H1 (cell line): ENCODE data around the gene AUH. TPM values are rescaled to one million over a fixed set of nuclear protein-coding genes. Genes with fewer than 3 reads are reported as not detected.

Experiments
- CTCF ChIA-PET: fragments of 300-600 bp; sonication (Branson Sonifier 250); formaldehyde crosslinking; loops from one replicate; lab custom pipeline; 2021; ENCODE audit not compliant: partially characterized antibody; lab: Charles Lee
- POLR2A ChIA-PET: fragments of 300-600 bp; sonication (Branson Sonifier 250); formaldehyde crosslinking; loops from one replicate; lab custom pipeline; 2021; ENCODE audit warnings: inconsistent platforms; ENCODE audit not compliant: partially characterized antibody; lab: Charles Lee
- DNase-seq, 2 experiments: peaks; one replicate each; pipeline versions ENCODE4 v3.0.0 to v3.0.0-alpha.2; 2010 to 2022; ENCODE audit warnings: low spot score in 2 of 2, low read depth in 1 of 2, mixed read lengths in 1 of 2
- FAIRE-seq: peaks from 2 replicates; lab custom pipeline; 2011; peaks lifted over from hg19 to GRCh38; lab: Jason Lieb, UNC
- H2AFZ ChIP-seq: 2 replicates; pipeline ENCODE4 v1.8.1; 2012; ENCODE audit warnings: low read length, inconsistent platforms
- H2AK5ac ChIP-seq: 2 replicates; pipeline ENCODE4 v1.6.1; 2013; ENCODE audit warnings: low read depth, low read length
- H2BK120ac ChIP-seq: replicated peaks from 2 replicates; pipeline ENCODE3; 2013; ENCODE audit warnings: low read depth, low read length, inconsistent platforms
- H2BK12ac ChIP-seq: 2 replicates; pipeline ENCODE4 v1.6.1; 2013; ENCODE audit warnings: low read depth, low read length
- H2BK15ac ChIP-seq: 2 replicates; pipeline ENCODE4 v1.6.1; 2013; ENCODE audit warnings: low read length
- H2BK20ac ChIP-seq: 2 replicates; pipeline ENCODE4 v1.6.1; 2013; ENCODE audit warnings: low read length
- H2BK5ac ChIP-seq: 2 replicates; pipeline ENCODE4 v1.6.1; 2013; ENCODE audit warnings: low read depth, low read length
- H3K14ac ChIP-seq: 2 replicates; pipeline ENCODE4 v1.6.1; 2013; ENCODE audit warnings: inconsistent platforms; ENCODE audit not compliant: insufficient read length
- H3K18ac ChIP-seq: 2 replicates; pipeline ENCODE4 v1.6.1; 2013; ENCODE audit warnings: low read length; ENCODE audit errors: extremely low read depth
- H3K23ac ChIP-seq: 2 replicates; pipeline ENCODE4 v1.6.1; 2013; ENCODE audit warnings: inconsistent platforms; ENCODE audit not compliant: insufficient read length
- H3K23me2 ChIP-seq: 2 replicates; pipeline ENCODE4 v1.6.1; 2013; ENCODE audit warnings: low read depth, low read length
- H3K27ac ChIP-seq: 2 replicates; pipeline ENCODE4 v1.6.1; 2011; ENCODE audit warnings: low read depth, low read length, inconsistent platforms
- H3K27me3 ChIP-seq, 4 experiments: replicated peaks in 1 of 4; 1 replicate in 1 of 4; 2 replicates in 3 of 4; pipeline versions ENCODE4 v1.6.1 to v1.8.1; 2011 to 2013; ENCODE audit warnings: low read length in 3 of 4, mild to moderate bottlenecking in 3 of 4, inconsistent platforms in 2 of 4, mixed read lengths in 2 of 4, moderate library complexity in 1 of 4; ENCODE audit not compliant: control insufficient read depth in 3 of 4, insufficient read depth in 3 of 4; ENCODE audit errors: extremely low read depth in 1 of 4
- H3K36me3 ChIP-seq, 4 experiments: 2 replicates each; pipeline versions ENCODE4 v1.6.1 to v1.8.1; 2011 to 2013; ENCODE audit warnings: mild to moderate bottlenecking in 4 of 4, low read length in 3 of 4, moderate library complexity in 2 of 4, control low read depth in 1 of 4, inconsistent platforms in 1 of 4; ENCODE audit not compliant: insufficient read depth in 4 of 4, control insufficient read depth in 2 of 4
- H3K4ac ChIP-seq: replicated peaks from 2 replicates; pipeline ENCODE3; 2013; ENCODE audit warnings: low read length, low read depth, mixed read lengths, inconsistent platforms; ENCODE audit not compliant: insufficient read length
- H3K4me1 ChIP-seq, 4 experiments: replicated peaks in 1 of 4; 1 replicate in 1 of 4; 2 replicates in 3 of 4; pipeline versions ENCODE4 v1.6.1 to v1.8.1; 2011 to 2013; ENCODE audit warnings: low read length in 3 of 4, inconsistent platforms in 2 of 4, mixed read lengths in 1 of 4; ENCODE audit not compliant: insufficient read depth in 4 of 4, control insufficient read depth in 3 of 4
- H3K4me2 ChIP-seq, 2 experiments: 2 replicates each; pipeline versions ENCODE4 v1.6.1 to v1.8.1; 2011 to 2013; ENCODE audit warnings: low read depth in 2 of 2, low read length in 2 of 2, control low read depth in 1 of 2, inconsistent platforms in 1 of 2, mild to moderate bottlenecking in 1 of 2; ENCODE audit not compliant: insufficient read depth in 1 of 2
- H3K4me3 ChIP-seq, 4 experiments: fragments of 200-600, 300-600 bp in 1 of 4; sonication (generic), shearing (Covaris generic), sonication (Bioruptor Twin) in 1 of 4; 2 replicates each; pipeline versions ENCODE4 v1.5.1 to v1.8.1; 2011 to 2016; ENCODE audit warnings: low read length in 4 of 4, low read depth in 3 of 4, control low read depth in 2 of 4, inconsistent platforms in 2 of 4, mild to moderate bottlenecking in 2 of 4, mixed read lengths in 1 of 4, moderate library complexity in 1 of 4; ENCODE audit not compliant: insufficient read depth in 2 of 4; ENCODE audit errors: extremely low read depth in 1 of 4
- H3K56ac ChIP-seq: replicated peaks from 2 replicates; pipeline ENCODE3; 2013; ENCODE audit warnings: low read depth, mild to moderate bottlenecking, mixed read lengths, low read length, inconsistent platforms; ENCODE audit not compliant: insufficient read length
- H3K79me1 ChIP-seq: 2 replicates; pipeline ENCODE4 v1.6.1; 2013; ENCODE audit warnings: low read depth, low read length, control low read depth
- H3K79me2 ChIP-seq, 2 experiments: 2 replicates each; pipeline versions ENCODE4 v1.6.1 to v1.8.1; 2012 to 2013; ENCODE audit warnings: low read length in 2 of 2, mild to moderate bottlenecking in 2 of 2, inconsistent platforms in 1 of 2; ENCODE audit not compliant: insufficient read depth in 2 of 2, control insufficient read depth in 1 of 2
- H3K9ac ChIP-seq, 4 experiments: replicated peaks in 1 of 4; 1 replicate in 1 of 4; 2 replicates in 3 of 4; pipeline versions ENCODE4 v1.6.1 to v1.8.1; 2011 to 2013; ENCODE audit warnings: low read depth in 3 of 4, low read length in 3 of 4, control low read depth in 2 of 4, mild to moderate bottlenecking in 2 of 4, moderate library complexity in 2 of 4, inconsistent platforms in 1 of 4; ENCODE audit errors: extremely low read depth in 1 of 4
- H3K9me3 ChIP-seq, 2 experiments: 2 replicates each; pipeline versions ENCODE4 v1.6.1 to v1.8.1; 2012 to 2013; ENCODE audit warnings: mild to moderate bottlenecking in 2 of 2, moderate library complexity in 2 of 2, control low read depth in 1 of 2, inconsistent platforms in 1 of 2, low read depth in 1 of 2, low read length in 1 of 2, mixed read lengths in 1 of 2; ENCODE audit not compliant: insufficient read depth in 2 of 2
- H4K20me1 ChIP-seq, 2 experiments: replicated peaks in 1 of 2; 2 replicates each; pipeline versions ENCODE3 to v1.8.1; 2011 to 2013; ENCODE audit warnings: inconsistent platforms in 2 of 2, low read length in 2 of 2, mild to moderate bottlenecking in 1 of 2; ENCODE audit not compliant: insufficient read depth in 2 of 2, control insufficient read depth in 1 of 2
- H4K5ac ChIP-seq: 2 replicates; pipeline ENCODE4 v1.6.1; 2013; ENCODE audit warnings: low read length, low read depth, mixed read lengths, inconsistent platforms; ENCODE audit not compliant: insufficient read length
- H4K8ac ChIP-seq: 2 replicates; pipeline ENCODE4 v1.8.0; 2013; ENCODE audit warnings: mild to moderate bottlenecking, moderate library complexity, low read length, inconsistent platforms; ENCODE audit not compliant: insufficient read depth; ENCODE audit errors: extremely low read depth
- H4K91ac ChIP-seq: replicated peaks from 2 replicates; pipeline ENCODE3; 2013; ENCODE audit warnings: low read length, mixed read lengths, inconsistent platforms; ENCODE audit not compliant: insufficient read length
- HDAC6 ChIP-seq: IDR thresholded peaks from one replicate; pipeline ENCODE4 v1.7.1; 2012; ENCODE audit warnings: low read depth, mild to moderate bottlenecking, inconsistent platforms, low read length, moderate library complexity
- KDM4A ChIP-seq: IDR thresholded peaks from one replicate; pipeline ENCODE4 v1.7.1; 2012; ENCODE audit warnings: low read depth, mild to moderate bottlenecking, moderate library complexity, low read length, inconsistent platforms; ENCODE audit not compliant: severe bottlenecking
- RBBP5 ChIP-seq: IDR thresholded peaks from 2 replicates; pipeline ENCODE4 v1.7.1; 2012; ENCODE audit warnings: low read depth, mild to moderate bottlenecking, inconsistent platforms, low read length, moderate library complexity, borderline replicate concordance
- SIX5 ChIP-seq: IDR thresholded peaks from 2 replicates; pipeline ENCODE4 v1.6.1; 2011; ENCODE audit warnings: mild to moderate bottlenecking, low read depth, low read length
- YY1 ChIP-seq: IDR thresholded peaks from 2 replicates; pipeline ENCODE4 v1.6.1; 2011; ENCODE audit warnings: low read depth, mild to moderate bottlenecking, low read length
- ZNF274 ChIP-seq: IDR thresholded peaks from 2 replicates; pipeline ENCODE4 v1.7.0; 2012; ENCODE audit warnings: low read length, borderline replicate concordance; ENCODE audit errors: extremely low read depth
- WGBS, 2 experiments: shearing (Covaris generic) in 1 of 2; methylation state at CpG; one replicate each; pipeline versions ENCODE4 v1.1.6 to v1.1.7; 2013 to 2015; ENCODE audit warnings: low lambda C conversion rate in 2 of 2, mixed read lengths in 2 of 2, inconsistent platforms in 1 of 2, low coverage in 1 of 2, missing lambda C conversion rate in 1 of 2; ENCODE audit not compliant: insufficient replicate concordance in 2 of 2, insufficient coverage in 1 of 2, insufficient read length in 1 of 2; ENCODE audit errors: extremely low coverage in 1 of 2, missing lambda C conversion rate in 1 of 2; 5-methylcytosine and 5-hydroxymethylcytosine counted together
- polyA plus RNA-seq, 7 experiments: library from polyadenylated mRNA; depleted of rRNA in 3 of 7; stranded (reverse) in 5 of 7; unstranded in 2 of 7; fragments of >200 nt in 5 of 7; fragments of 200-250 nt in 2 of 7; gene quantifications; 1 replicate in 5 of 7; 2 replicates in 1 of 7; 4 replicates in 1 of 7; pipeline versions ENCODE4 v1.2.1 to v1.2.3, GENCODE V29; 2011 to 2013; ENCODE audit warnings: missing spikeins in 2 of 7, mixed read lengths in 2 of 7
- total RNA-seq: library from RNA; stranded (reverse); fragmentation: NEBNext Ultra II Directional; extraction: Animal tissue kit (Norgen Biotek cat#: 25700); gene quantifications from 2 replicates; pipeline ENCODE4 v1.2.1, GENCODE V29; 2021

AUH gene
- total and polyA plus RNA-seq, 2 of the 8 experiments (the other 6 are each of a cell fraction or from before 2014, with no cell fraction given), result 5.8 to 21.9 TPM

GRCh38 chr9:91248707-91249106 is 113.0 kb downstream of the AUH start:
- FAIRE-seq, result no peak
- H3K4me1 ChIP-seq, result peaks cover 0 to 9% (median under 1%) of the 10 kb centered on the region in 4 experiments; a peak in 2 of 7 replicates
- no peaks in the 10 kb centered on the region for H3K27me3 ChIP-seq
- no peak overlapping the region for H3K18ac ChIP-seq
- DNase-seq, result no peak
- POLR2A ChIA-PET, result interaction anchor here (0.6 kb wide), 1 partner anchor 39 kb away, joined by 4 read pairs; no protein-coding TSS in a partner anchor
- no peak overlapping the region for H2BK120ac ChIP-seq
- no peak overlapping the region for H2AK5ac ChIP-seq
- H3K14ac ChIP-seq, result no peak overlapping the region
- no peak overlapping the region for H2BK15ac ChIP-seq
- no peaks in the 10 kb centered on the region for H3K23me2 ChIP-seq
- H3K79me2 ChIP-seq, result no peaks in the 10 kb centered on the region; a peak in 1 of 4 replicates
- no peak overlapping the region for H2AFZ ChIP-seq
- no peak overlapping the region for H3K27ac ChIP-seq
- H2BK20ac ChIP-seq, result no peak overlapping the region
- no peak overlapping the region for H4K8ac ChIP-seq
- no peak overlapping the region for H3K9ac ChIP-seq
- no peak overlapping the region for H2BK5ac ChIP-seq
- no peak overlapping the region for H2BK12ac ChIP-seq
- H3K4me2 ChIP-seq, result no peak overlapping the region
- no peak overlapping the region for H3K4me3 ChIP-seq
- no peak overlapping the region for H4K5ac ChIP-seq
- no peaks in the 10 kb centered on the region for H4K20me1 ChIP-seq
- no peak overlapping the region for H4K91ac ChIP-seq
- H3K79me1 ChIP-seq, result no peaks in the 10 kb centered on the region; the same call in 1 of the 2 replicates
- TF ChIP-seq ZNF274, result no peak
- TF ChIP-seq KDM4A, result no peak
- no peak for TF ChIP-seq RBBP5
- no peak for TF ChIP-seq YY1
- no peak for TF ChIP-seq HDAC6
- TF ChIP-seq SIX5, result no peak
- CTCF ChIA-PET, result interaction anchor here (0.9 kb wide), 1 partner anchor 211 kb away, joined by 3 read pairs; no protein-coding TSS in a partner anchor
- no peak overlapping the region for H3K4ac ChIP-seq
- H3K23ac ChIP-seq, result no peak overlapping the region
- H3K9me3 ChIP-seq, result no peaks in the 10 kb centered on the region
- H3K56ac ChIP-seq, result no peak overlapping the region
- WGBS, 2 experiments, result 94% methylated on average over 6 of the region's 6 CpGs; no CpG with 5 or more reads in 1 of the 2 experiments
- no peaks in the 10 kb centered on the region for H3K36me3 ChIP-seq
